ENCODE measurements around the gene BLTP1.

- no peak for TF ChIP-seq CTCF (IDR thresholded peaks at IDR 0.05)
- no peak for TF ChIP-seq ZFX (IDR thresholded peaks at IDR 0.05; ENCODE audit: borderline replicate concordance)
Measured at GRCh38 chr4:122140834-122141233, 11.3 kb upstream of the BLTP1 start.
